AG09319 (cell line): ENCODE data around the gene TMEM69.
"Not testable (repeated sequence)": the region's sequence is repeated elsewhere in the genome, so short reads cannot be mapped to it uniquely, and the experiment has no call there.

Experiments used
- DNase-seq: peaks from one replicate; pipeline ENCODE4 v3.0.0-alpha.2; 2010; ENCODE audit warnings: low read depth; ENCODE audit errors: extremely low read depth
- CTCF ChIP-seq: IDR thresholded peaks from 2 replicates; pipeline ENCODE4 v1.5.1; 2011; ENCODE audit warnings: low read depth, mild to moderate bottlenecking, inconsistent platforms, low read length, moderate library complexity

Gene TMEM69

GRCh38 chr1:45694823-45695222 is 6.8 kb downstream of the TMEM69 start:
- no peak for TF ChIP-seq CTCF
- no peak for DNase-seq

GRCh38 chr1:45704637-45705036 is 16.7 kb downstream of the TMEM69 start:
- DNase-seq, result no peak
- TF ChIP-seq CTCF, result no peak

- TF ChIP-seq CTCF, result no peak
- no peak for DNase-seq
Observed at GRCh38 chr1:45713711-45714110, 25.7 kb downstream of the TMEM69 start.

- no peak for DNase-seq
- no peak for TF ChIP-seq CTCF
Observed at GRCh38 chr1:45716700-45717099, 28.7 kb downstream of the TMEM69 start.

GRCh38 chr1:45717386-45717785 is 29.4 kb downstream of the TMEM69 start:
- DNase-seq, result not testable (repeated sequence)

GRCh38 chr1:45718289-45718688 is 30.3 kb downstream of the TMEM69 start:
- no peak for DNase-seq
- TF ChIP-seq CTCF, result no peak

GRCh38 chr1:45721207-45721606 is 33.2 kb downstream of the TMEM69 start:
- no peak for DNase-seq
- TF ChIP-seq CTCF, result no peak

- no peak for DNase-seq
- no peak for TF ChIP-seq CTCF
Observed at GRCh38 chr1:45722809-45723208, 34.8 kb downstream of the TMEM69 start.
